Adrenal gland (tissue), 12 donors: ENCODE measurements around the gene SGSH. TPM values are rescaled to one million over a fixed set of nuclear protein-coding genes. Genes with fewer than 3 reads are reported as not detected.

ENCODE experiments used
- DNase-seq, 7 donors: peaks; one replicate each; pipeline ENCODE4 v3.0.0-alpha.2; 2019 to 2020
- H3K27ac ChIP-seq, 5 donors: fragments of 200-600 bp; sonication (generic) in 4 of 5; 1 replicate in 3 of 5; 2 replicates in 2 of 5; pipeline versions ENCODE4 v1.5.1 to v1.8.0; 2016 to 2020; ENCODE audit warnings: mild to moderate bottlenecking in 1 of 5
- H3K27me3 ChIP-seq: fragments of 200-600 bp; 2 replicates; pipeline ENCODE4 v1.8.0; 2021
- H3K36me3 ChIP-seq, 2 donors: fragments of 200-600 bp; replicated peaks in 1 of 2; 1 replicate in 1 of 2; 2 replicates in 1 of 2; pipeline versions ENCODE4 v1.5.1 to v1.8.0; 2018 to 2022
- H3K4me1 ChIP-seq, 2 donors: fragments of 200-600 bp; replicated peaks in 1 of 2; 1 replicate in 1 of 2; 2 replicates in 1 of 2; pipeline versions ENCODE4 v1.5.1 to v1.8.0; 2018 to 2021
- H3K4me3 ChIP-seq, 4 donors: fragments of 200-600 bp; sonication (generic) in 3 of 4; one replicate each; pipeline ENCODE4 v1.5.1; 2016 to 2018
- H3K9me3 ChIP-seq, 3 donors: fragments of 200-600 bp; sonication (generic) in 1 of 3; replicated peaks in 1 of 3; 1 replicate in 2 of 3; 2 replicates in 1 of 3; pipeline versions ENCODE4 v1.5.1 to v1.8.0; 2016 to 2021
- POLR2A ChIP-seq, 2 donors: fragments of 450-650 bp; IDR thresholded peaks; one replicate each; pipeline ENCODE4 v1.6.1; 2017; ENCODE audit warnings: antibody characterized with exemption in 2 of 2, mild to moderate bottlenecking in 2 of 2, moderate library complexity in 1 of 2
- WGBS, 4 donors: extraction: QIAGEN DNeasy Blood & Tissue Kit in 2 of 4; methylation state at CpG; one replicate each; pipeline versions ENCODE4 v1.1.5 to v1.1.7; 2013 to 2017; 5-methylcytosine and 5-hydroxymethylcytosine counted together
- intact Hi-C, 2 donors: fragments of 100-400 bp; cut with DNase I; formaldehyde crosslinking; loops; one replicate each; pipeline versions ENCODE4 v1.14.1 to v1.15.0; 2022 to 2023
- polyA plus RNA-seq, 3 donors: library from polyadenylated mRNA; stranded (reverse); fragments of 200-250 nt in 2 of 3; fragments of 350-450 nt in 1 of 3; fragmentation: Illumina TruSeq in 1 of 3; extraction: RNeasy Lipid Tissue Mini Kit (QIAGEN cat#74804) in 1 of 3; gene quantifications; one replicate each; pipeline ENCODE4 v1.2.3, GENCODE V29; 2013 to 2014
- total RNA-seq, 9 donors: library from RNA; depleted of rRNA in 4 of 9; stranded (reverse); fragments of >200 nt in 4 of 9; fragments of 120-200 nt in 1 of 9; fragmentation: NEBNext Ultra II Directional in 1 of 9; extraction: Animal tissue kit (Norgen Biotek cat#: 25700) in 1 of 9; gene quantifications; one replicate each; pipeline versions ENCODE4 v1.1.0 to v1.2.4, GENCODE V29; 2013 to 2023
- TF ChIP-seq, protein P1 (sequence below), 6 experiments: fragments of 450-650 bp in 4 of 6; fragments of 200-600 bp in 2 of 6; sonication (generic) in 1 of 6; IDR thresholded peaks; 1 replicate in 5 of 6; 2 replicates in 1 of 6; pipeline versions ENCODE4 v1.5.1 to v1.8.0; 2016 to 2021; ENCODE audit warnings: antibody characterized with exemption in 6 of 6, mild to moderate bottlenecking in 2 of 6, moderate library complexity in 1 of 6
- donor health status: healthy with polysubstance abuse.
- donor health status: Bipolar disorder and iron deficiency.
- donor health status: DM: yes; HTN: yes; CAD: no.
- donor health status: DM: no; HTN: no; CAD: no.
- donor health status: DM: no; HTN: no; CAD: no.
- donor health status: DM: yes; HTN: yes; CAD: no.

SGSH gene
- total and polyA plus RNA-seq, 12 donors = 33.3 to 194 (median 89.3) TPM

DNA sequence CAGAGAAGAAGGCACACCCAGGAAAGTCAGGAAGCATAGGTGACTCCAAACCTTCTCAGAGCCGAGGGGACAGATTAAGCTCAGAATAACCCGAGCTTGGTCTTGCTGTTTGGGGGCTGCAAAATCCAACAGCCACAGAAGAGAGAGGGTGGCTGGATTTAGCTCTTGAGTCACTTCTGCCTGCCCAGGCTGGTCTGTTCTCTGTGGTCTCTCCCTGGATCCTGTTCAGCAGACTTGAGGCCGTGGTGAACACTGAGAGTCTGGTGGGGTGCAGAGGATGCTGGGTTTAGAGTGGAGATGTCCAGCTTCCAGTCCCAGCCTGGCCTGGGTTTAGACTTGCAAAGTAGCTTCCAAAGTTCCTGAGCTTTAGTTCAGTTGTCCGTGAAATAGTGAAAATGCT, 8.9 kb upstream of the SGSH start:
- TF ChIP-seq, protein P1, sequence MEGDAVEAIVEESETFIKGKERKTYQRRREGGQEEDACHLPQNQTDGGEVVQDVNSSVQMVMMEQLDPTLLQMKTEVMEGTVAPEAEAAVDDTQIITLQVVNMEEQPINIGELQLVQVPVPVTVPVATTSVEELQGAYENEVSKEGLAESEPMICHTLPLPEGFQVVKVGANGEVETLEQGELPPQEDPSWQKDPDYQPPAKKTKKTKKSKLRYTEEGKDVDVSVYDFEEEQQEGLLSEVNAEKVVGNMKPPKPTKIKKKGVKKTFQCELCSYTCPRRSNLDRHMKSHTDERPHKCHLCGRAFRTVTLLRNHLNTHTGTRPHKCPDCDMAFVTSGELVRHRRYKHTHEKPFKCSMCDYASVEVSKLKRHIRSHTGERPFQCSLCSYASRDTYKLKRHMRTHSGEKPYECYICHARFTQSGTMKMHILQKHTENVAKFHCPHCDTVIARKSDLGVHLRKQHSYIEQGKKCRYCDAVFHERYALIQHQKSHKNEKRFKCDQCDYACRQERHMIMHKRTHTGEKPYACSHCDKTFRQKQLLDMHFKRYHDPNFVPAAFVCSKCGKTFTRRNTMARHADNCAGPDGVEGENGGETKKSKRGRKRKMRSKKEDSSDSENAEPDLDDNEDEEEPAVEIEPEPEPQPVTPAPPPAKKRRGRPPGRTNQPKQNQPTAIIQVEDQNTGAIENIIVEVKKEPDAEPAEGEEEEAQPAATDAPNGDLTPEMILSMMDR (IDR thresholded peaks at IDR 0.05) = no peak
- TF ChIP-seq POLR2A (IDR thresholded peaks at IDR 0.05) = no peak
- Histone ChIP-seq H3K9me3 (peaks cover 0 to 11% (median 0%) of the 10 kb centered on the region in 3 donors), H3K27me3 (no peaks in the 10 kb centered on the region), H3K4me1 (peaks cover 5 to 7% of the 10 kb centered on the region in 2 donors), H3K36me3 (peaks cover 0 to 21% of the 10 kb centered on the region in 2 donors), H3K4me3 (no peak overlapping the region), H3K27ac (no peak overlapping the region)
- 86 to 92% (median 91%) methylated on average over 4 of the region's 4 CpGs for WGBS, 4 donors
- DNase-seq = no peak
- intact Hi-C loops = no loop called here

DNA sequence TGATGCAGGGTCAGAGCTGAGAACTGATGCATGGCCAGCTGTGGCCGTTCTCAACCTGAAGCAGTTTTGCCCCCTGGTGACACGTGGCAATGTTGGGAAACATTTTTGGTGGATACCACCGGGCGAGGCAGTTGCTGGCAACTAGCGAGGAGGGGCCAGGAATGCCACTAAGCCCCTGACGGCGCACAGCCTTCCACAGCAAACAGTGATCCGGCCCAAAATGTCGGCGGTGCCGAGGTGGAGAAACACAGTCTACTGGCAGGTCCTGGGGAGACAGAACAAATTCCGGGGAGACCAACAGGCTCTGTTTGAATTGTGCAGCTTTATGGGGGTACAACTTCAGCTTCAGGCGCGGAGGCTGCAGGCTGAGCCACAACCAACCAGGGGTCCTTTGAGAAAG, 8.3 kb upstream of the SGSH start:
- Histone ChIP-seq H3K4me3 (no peak overlapping the region), H3K27me3 (no peaks in the 10 kb centered on the region), H3K27ac (no peak overlapping the region), H3K36me3 (peaks cover 0 to 21% of the 10 kb centered on the region in 2 donors), H3K9me3 (peaks cover 0 to 11% (median 0%) of the 10 kb centered on the region in 3 donors), H3K4me1 (peaks cover 5 to 7% of the 10 kb centered on the region in 2 donors)
- 90 to 96% (median 95%) methylated on average over 12 to 14 of the region's 14 CpGs for WGBS, 4 donors
- TF ChIP-seq, protein P1 (IDR thresholded peaks at IDR 0.05) = no peak
- TF ChIP-seq POLR2A (IDR thresholded peaks at IDR 0.05) = no peak
- intact Hi-C loops = no loop called here
- peak in 1 of 7 donors; percentile 5 for DNase-seq

DNA sequence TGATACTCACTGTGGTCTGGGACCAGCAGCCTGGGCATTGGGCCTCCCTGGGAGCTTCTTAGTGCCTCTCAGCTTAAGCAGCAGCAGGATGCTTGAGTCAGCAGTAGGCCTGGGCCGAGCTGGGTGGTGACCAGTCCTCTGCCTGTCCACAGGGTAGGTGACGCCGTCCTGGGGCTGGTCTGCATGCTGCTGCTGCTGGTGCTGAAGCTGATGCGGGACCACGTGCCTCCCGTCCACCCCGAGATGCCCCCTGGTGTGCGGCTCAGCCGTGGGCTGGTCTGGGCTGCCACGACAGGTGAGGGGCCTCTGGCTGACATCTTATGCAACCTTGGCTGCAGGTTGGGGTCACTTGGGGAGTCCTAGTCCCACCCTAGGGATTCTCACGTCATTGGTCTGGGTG, 7.5 kb upstream of the SGSH start:
- Histone ChIP-seq H3K27me3 (no peaks in the 10 kb centered on the region), H3K27ac (no peak overlapping the region), H3K9me3 (peaks cover 0 to 10% (median 0%) of the 10 kb centered on the region in 3 donors), H3K36me3 (peaks cover 0 to 25% of the 10 kb centered on the region in 2 donors), H3K4me3 (no peak overlapping the region), H3K4me1 (peaks cover 5 to 7% of the 10 kb centered on the region in 2 donors)
- peak in 1 of 7 donors; percentile 6 for DNase-seq
- no peak for TF ChIP-seq POLR2A (IDR thresholded peaks at IDR 0.05)
- TF ChIP-seq, protein P1 (IDR thresholded peaks at IDR 0.05) = no peak
- WGBS, 4 donors = 93 to 100% (median 95%) methylated on average over 2 to 11 of the region's 11 CpGs
- intact Hi-C loops = no loop called here

DNA sequence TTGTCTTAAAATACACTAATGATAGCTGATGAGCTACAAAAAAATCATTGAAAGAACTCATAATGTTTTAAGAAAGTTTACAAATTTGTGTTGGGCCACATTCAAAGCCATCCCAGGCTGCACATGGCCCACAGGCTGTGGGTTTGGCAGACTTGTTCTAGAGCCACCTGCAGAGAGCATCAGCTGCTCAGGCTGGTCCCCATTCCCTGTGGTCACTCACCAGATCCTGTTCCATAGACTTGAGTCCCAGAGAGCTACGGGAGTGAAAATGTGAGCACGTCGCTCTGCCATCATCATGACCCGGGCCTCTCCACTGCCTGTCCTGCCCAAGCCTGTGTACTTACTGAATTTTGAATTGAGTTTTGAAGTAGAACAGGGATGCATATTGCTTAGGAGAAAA, 7.0 kb upstream of the SGSH start:
- 93 to 98% (median 95%) methylated on average over 4 of the region's 4 CpGs for WGBS, 4 donors
- H3K9me3 ChIP-seq = peaks cover 0 to 5% (median 0%) of the 10 kb centered on the region in 3 donors
- intact Hi-C loops = no loop called here
- no peak overlapping the region for H3K4me3 ChIP-seq
- TF ChIP-seq, protein P1 (IDR thresholded peaks at IDR 0.05) = no peak
- TF ChIP-seq POLR2A (IDR thresholded peaks at IDR 0.05) = no peak
- H3K27ac ChIP-seq = no peak overlapping the region
- H3K27me3 ChIP-seq = no peaks in the 10 kb centered on the region
- H3K36me3 ChIP-seq = peaks cover 0 to 25% of the 10 kb centered on the region in 2 donors
- DNase-seq = no peak
- H3K4me1 ChIP-seq = peaks cover 5 to 7% of the 10 kb centered on the region in 2 donors
